D341Med (cell line): ENCODE data around the gene FOSB.
A peak's percentile ranks its signal among the peaks of the same experiment; 100 is the strongest.
"Not testable (repeated sequence)": the region's sequence is repeated elsewhere in the genome, so short reads cannot be mapped to it uniquely, and the experiment has no call there.

ENCODE experiments used
- DNase-seq: peaks from one replicate; pipeline ENCODE4 v3.0.0; 2012; ENCODE audit warnings: low spot score

Gene FOSB

GRCh38 chr19:45506246-45506988 is 38.6 kb downstream of the FOSB start:
- peak; percentile 94 for DNase-seq

DNA sequence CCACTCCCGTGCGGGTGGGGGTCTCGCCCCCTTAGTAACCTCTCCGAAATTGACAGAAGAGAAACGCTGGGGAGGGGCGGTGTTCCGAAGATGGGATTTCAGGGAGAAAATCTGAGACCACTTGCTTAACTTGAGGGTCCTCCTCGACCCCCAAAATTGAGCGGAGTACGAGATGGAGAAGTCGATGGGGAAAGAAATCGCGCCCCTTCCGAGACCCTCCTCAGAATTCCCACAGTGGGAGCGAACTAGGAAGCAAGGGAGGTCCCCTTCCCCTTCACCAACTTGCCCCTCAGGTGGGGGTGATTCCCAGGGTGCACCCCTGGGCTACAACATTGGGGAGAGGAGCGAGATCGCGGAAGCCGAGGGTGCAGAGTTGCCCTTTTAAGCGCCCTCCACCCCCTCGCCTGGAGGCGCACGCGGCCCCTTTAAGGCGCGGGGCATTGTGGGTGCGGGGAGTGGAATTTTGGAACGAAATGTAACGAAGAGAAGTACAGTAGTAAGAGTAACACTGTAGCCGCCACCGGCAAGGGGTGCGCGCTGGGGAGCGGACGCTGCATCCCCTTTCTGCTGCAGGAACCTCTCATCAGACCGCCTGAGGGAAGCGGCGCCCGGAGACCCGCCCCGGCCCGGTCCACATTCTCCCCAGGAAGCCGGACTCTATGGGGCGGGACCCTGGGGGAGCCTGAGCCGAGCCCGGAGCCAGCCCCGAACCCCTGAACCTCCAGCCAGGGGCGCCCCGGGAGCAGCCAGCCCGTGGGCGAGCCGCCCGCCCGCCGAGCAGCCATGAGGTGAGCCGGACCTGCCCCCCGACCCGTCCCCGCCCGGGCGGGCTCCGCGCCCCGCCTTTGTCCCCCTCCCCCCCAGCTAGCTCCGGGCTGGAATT is 39.4 kb downstream of the FOSB start, which contains the start of gene VASP:
VASP (plus strand) TSS at position 491 of the 883 bp plus-strand sequence; CDS start at position 784, 293 bp downstream.
- DNase-seq, result peak; percentile 85

DNA sequence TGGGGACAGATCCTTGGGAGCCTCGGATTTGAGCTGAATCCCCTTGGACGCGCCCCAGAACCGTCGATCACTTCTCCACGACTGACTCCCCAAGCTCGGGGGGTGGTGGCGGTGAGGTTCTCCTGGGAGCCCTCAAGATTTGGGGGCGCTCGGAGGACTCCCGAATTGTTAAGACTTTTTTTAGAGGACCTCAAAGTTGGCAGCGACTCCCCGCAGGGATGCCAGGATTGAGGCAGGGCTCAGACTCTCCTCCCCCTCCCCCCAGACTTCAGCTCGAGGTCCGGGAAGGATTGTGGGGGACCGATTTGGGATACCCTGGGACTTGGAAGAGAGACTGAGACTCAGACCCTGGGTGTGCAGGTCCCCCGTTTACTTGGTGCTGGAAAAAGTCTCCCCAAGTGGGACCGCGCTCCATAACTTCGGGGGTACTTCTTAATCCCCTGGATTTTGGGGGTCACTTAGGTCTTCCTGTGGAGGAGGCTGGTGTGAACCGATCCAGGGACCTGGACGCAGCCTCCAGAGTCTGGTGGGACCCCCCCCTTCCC is 40.1 kb downstream of the FOSB start:
- no peak for DNase-seq

DNA sequence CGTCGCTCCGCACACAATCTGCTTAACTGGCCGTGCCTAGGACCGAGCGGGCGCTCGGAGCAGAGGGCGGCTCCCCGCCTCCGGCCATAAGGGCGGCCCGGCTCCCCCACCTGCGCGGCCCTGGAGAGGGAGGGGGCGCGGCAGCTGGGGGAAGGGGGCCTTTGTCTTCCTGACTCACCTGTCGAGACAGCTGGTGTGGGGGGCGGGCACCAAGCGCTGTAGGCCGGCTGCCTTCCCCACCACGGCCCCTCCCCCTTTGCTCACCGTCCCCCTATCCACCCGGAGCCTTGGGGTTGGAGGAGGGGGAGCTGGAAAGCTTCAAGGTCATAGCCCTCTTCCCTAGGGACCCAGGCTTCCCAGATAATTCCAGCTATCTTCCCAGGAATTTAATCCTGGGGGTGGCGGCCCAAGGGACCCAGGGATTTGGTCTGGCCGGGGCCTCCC is 40.6 kb downstream of the FOSB start:
- DNase-seq, result peak; percentile 90

GRCh38 chr19:45508861-45509691 is 41.3 kb downstream of the FOSB start:
- DNase-seq, result no peak

- no peak for DNase-seq
These were observed 41.9 kb downstream of the FOSB start for GRCh38 chr19:45509692-45510015.

DNA sequence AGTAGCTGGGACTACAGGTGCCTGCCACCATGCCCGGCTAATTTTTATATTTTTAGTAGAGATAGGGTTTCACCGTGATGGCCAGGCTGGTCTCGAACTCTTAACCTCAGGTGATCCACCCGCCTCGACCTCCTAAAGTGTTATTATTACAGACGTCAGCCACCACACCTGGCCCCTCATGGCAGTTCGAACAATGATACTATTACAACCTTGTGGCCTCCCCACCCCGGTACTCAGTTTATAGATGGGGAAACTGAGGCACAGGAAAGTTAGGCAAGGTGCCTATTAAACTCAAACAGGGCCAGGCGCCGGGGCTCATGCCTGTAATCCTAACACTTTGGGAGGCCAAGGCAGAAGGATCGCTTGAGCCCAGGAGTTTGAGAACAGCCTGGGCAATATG is 42.6 kb downstream of the FOSB start:
- DNase-seq, result not testable (repeated sequence)

- DNase-seq, result no peak
These were observed 43.3 kb downstream of the FOSB start for GRCh38 chr19:45511074-45511473.

DNA sequence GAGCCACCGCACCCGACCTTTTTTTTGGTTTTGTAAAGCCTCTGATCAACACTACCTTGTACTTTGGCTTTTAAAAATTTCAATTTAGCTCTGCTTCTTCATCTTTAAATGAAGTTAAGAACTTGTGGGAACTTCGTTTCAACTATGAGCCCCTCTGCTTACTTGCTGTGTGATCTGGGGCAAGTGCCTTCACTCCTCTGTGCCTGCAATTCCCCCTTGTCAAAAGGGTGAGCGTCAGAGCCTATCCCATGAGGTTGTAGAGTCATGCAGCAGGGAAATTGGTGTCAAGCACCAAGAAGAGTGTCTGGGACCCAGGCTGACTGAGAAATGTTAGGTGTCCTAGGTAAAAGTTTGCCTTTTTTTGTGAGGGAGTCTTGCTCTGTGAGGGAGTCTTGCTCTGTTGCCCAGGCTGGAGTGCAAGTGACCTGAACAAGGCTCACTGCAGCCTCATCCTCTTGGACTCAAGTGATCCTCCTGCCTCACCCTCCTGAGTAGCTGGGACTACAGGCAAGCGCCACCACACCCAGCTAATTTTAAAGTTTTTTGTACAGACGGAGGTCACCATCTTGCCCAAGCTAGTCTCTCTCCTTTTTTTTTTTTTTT is 45.2 kb downstream of the FOSB start:
- no peak for DNase-seq

- DNase-seq, result no peak
These were observed 46.7 kb downstream of the FOSB start for GRCh38 chr19:45514376-45515051.

DNA sequence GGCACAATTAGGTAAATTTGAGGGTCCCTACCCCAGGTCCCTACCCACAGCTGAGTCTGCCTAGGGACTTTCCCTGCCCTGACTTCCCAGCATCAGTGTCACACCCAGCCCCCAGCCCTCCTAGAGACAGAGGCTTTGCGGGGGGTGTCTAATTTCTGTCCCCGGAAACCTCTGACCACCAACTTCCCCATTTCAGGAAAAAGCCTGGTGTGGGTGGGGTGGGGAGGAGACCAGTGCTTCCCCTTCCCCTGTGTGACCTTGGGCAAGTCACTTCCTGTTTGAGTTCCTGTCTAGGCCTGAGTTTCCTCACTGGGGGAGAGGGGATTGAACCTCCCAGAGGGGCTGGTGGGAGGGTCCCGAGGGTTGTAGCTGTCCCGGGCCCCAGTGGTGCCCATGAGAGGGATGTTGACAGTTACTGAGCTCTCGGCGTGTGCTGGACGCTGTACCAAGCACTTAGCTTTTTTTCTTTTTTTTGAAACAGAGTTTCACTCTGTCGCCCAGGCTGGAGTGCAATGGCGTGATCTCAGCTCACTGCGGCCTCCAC is 47.4 kb downstream of the FOSB start:
- no peak for DNase-seq

DNA sequence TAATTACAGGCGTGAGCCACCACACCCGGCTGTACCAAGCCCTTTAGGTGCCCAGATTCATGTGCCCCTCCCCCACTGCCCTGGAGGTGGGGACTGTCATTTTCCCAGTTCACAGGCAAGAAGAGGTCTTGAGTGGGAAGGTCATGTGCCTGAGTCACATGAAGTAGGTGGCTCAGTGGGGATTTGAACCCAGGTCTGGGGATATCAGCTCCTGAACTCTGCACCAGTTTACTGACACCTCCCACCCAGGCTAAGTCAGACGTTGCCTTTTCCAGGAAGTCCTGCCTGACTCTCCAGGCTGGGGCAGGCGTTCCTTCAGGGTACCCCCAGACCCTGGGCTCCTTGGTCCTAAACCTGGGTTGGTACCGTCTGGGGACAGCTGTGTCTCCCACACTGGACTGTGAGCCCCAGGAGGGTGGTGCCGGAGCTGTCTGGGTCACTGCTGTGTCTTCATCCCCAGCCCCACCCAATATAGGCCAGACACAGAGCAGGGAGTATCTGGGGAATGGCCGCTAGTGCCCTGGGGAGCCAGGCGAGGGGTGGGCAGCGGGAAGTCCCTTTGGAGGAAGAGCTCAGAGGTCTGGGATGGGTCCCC is 48.1 kb downstream of the FOSB start:
- no peak for DNase-seq

DNA sequence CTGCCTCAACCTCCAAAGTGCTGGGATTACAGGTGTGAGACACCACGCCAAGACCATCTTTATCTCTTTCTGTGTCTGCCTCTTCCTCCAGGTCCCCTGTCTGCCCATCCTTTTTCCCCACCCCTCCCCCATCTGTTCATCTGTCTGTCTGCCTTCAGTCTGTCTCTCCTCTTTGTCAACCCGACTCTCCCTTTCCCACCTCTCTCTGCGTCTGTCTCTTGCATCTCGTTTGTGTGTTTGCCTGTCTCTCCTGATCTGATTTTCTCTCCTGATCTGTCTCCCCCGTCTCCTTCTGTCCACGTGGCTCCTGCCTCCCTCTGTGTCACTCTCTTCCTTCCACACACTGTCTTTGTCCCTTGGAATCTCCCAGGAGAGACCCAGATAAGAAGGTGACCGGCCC is 49.4 kb downstream of the FOSB start:
- no peak for DNase-seq

- no peak for DNase-seq
These were observed 50.1 kb downstream of the FOSB start for GRCh38 chr19:45517641-45518468.

GRCh38 chr19:45518469-45518826 is 50.7 kb downstream of the FOSB start:
- no peak for DNase-seq

DNA sequence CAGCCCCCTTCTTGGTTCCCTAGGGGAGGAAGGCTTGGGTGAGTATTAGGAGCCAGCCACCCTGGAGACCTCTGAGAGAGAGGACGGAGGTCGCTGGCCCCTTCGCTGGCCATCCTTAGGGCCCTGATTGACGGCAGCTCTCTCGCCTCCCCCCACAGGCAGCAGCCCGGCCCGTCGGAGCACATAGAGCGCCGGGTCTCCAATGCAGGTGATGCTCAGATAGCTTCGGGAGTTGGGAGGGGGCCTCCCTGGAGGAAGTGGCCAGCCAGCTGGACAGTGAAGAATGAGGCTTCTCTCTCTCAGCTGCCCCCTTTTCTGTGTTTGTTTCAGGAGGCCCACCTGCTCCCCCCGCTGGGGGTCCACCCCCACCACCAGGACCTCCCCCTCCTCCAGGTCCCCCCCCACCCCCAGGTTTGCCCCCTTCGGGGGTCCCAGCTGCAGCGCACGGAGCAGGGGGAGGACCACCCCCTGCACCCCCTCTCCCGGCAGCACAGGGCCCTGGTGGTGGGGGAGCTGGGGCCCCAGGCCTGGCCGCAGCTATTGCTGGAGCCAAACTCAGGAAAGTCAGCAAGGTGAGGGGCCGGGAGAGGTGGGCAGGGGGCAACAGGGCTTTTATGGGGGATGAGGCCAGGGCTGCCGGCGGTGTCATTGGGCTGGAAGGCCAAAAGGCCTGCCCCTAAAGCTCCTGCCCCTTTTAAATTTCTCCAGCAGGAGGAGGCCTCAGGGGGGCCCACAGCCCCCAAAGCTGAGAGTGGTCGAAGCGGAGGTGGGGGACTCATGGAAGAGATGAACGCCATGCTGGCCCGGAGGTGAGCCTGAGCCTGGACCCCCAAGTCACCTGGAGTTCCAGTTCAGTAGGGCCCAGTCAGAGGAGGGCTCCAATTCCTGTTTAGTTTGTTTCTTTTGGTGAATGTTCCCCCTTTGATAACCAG is 54.5 kb downstream of the FOSB start:
- DNase-seq, result no peak

- DNase-seq, result peak; percentile 92
These were observed 56.0 kb downstream of the FOSB start for GRCh38 chr19:45523642-45524256.

GRCh38 chr19:45524575-45525129 is 56.9 kb downstream of the FOSB start:
- DNase-seq, result no peak
